ENCODE measurements around the gene BTBD18. TPM values are rescaled to one million over a fixed set of nuclear protein-coding genes. Genes with fewer than 3 reads are reported as not detected.

BTBD18 gene
- total RNA-seq, 1 experiment from 2014 or later: 0.09 TPM

DNA sequence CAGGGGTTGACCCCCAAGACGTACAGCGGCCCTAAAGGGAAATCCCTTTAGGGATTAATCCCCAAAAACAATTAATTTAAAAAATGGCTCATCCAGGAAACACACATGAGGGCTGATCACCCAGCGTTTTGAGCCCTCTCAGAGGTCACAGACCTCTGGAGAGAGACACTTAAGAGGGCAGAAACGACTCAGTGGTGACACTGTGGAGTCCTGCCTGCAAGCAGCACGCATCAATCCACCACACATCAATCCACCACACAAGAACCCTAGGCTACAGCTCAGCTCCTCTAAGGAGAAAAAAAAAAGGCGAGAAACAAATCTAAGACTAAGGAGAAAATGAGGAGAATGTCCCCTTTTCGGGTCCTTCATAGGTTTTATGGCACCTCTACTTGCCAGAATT lies 22.8 kb downstream of the BTBD18 start (continued):
- TF ChIP-seq ZNF512 (CRISPR knock-in tag; IDR thresholded peaks at IDR 0.05; ENCODE audit: borderline replicate concordance): no peak
- TF ChIP-seq NFATC4 (CRISPR knock-in tag; IDR thresholded peaks at IDR 0.05): no peak
- TF ChIP-seq FOXJ3 (CRISPR knock-in tag; IDR thresholded peaks at IDR 0.05; ENCODE audit: borderline replicate concordance): no peak
- TF ChIP-seq, protein P1, sequence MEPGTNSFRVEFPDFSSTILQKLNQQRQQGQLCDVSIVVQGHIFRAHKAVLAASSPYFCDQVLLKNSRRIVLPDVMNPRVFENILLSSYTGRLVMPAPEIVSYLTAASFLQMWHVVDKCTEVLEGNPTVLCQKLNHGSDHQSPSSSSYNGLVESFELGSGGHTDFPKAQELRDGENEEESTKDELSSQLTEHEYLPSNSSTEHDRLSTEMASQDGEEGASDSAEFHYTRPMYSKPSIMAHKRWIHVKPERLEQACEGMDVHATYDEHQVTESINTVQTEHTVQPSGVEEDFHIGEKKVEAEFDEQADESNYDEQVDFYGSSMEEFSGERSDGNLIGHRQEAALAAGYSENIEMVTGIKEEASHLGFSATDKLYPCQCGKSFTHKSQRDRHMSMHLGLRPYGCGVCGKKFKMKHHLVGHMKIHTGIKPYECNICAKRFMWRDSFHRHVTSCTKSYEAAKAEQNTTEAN (CRISPR knock-in tag; IDR thresholded peaks at IDR 0.05): no peak
- no peak for TF ChIP-seq TP53 (CRISPR knock-in tag; IDR thresholded peaks at IDR 0.05)
- no peak for TF ChIP-seq TEAD1 (CRISPR knock-in tag; IDR thresholded peaks at IDR 0.05)
- no peak for TF ChIP-seq TCF7 (CRISPR knock-in tag; IDR thresholded peaks at IDR 0.05; ENCODE audit: low read depth)
- no peak for TF ChIP-seq SOX15 (CRISPR knock-in tag; IDR thresholded peaks at IDR 0.05)
- no peak for TF ChIP-seq ZNF219 (CRISPR knock-in tag; IDR thresholded peaks at IDR 0.05; ENCODE audit: borderline replicate concordance)
- no peak for TF ChIP-seq ZNF416 (CRISPR knock-in tag; IDR thresholded peaks at IDR 0.05)
- TF ChIP-seq, protein P2, sequence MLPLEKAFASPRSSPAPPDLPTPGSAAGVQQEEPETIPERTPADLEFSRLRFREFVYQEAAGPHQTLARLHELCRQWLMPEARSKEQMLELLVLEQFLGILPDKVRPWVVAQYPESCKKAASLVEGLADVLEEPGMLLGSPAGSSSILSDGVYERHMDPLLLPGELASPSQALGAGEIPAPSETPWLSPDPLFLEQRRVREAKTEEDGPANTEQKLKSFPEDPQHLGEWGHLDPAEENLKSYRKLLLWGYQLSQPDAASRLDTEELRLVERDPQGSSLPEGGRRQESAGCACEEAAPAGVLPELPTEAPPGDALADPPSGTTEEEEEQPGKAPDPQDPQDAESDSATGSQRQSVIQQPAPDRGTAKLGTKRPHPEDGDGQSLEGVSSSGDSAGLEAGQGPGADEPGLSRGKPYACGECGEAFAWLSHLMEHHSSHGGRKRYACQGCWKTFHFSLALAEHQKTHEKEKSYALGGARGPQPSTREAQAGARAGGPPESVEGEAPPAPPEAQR (CRISPR knock-in tag; IDR thresholded peaks at IDR 0.05): no peak

GRCh38 chr11:57727185-57727584 lies 24.4 kb downstream of the BTBD18 start:
- ChIA-PET CTCF (interaction anchor here (0.9 to 2.9 kb wide), 2 partner anchors 64 to 73 kb away, joined by 3 to 15 read pairs; no protein-coding TSS in a partner anchor), POLR2A (no interaction called here)
- no peaks in the 10 kb centered on the region for H3K9me3 Mint-ChIP-seq
- H3K4me1 Mint-ChIP-seq: peaks cover 34% of the 10 kb centered on the region
- ATAC-seq (no peak), DNase-seq (ENCODE audit: low spot score) (no peak)
- peak overlapping the region; percentile 95 for H3K27ac Mint-ChIP-seq
- TF ChIP-seq CBFB (CRISPR knock-in tag; IDR thresholded peaks at IDR 0.05; ENCODE audit: low read depth) (no peak), RORB (CRISPR knock-in tag; IDR thresholded peaks at IDR 0.05) (no peak), JUN (CRISPR knock-in tag; IDR thresholded peaks at IDR 0.05) (no peak), ELF4 (CRISPR knock-in tag; IDR thresholded peaks at IDR 0.05; ENCODE audit: low read depth) (no peak), ETV6 (CRISPR knock-in tag; IDR thresholded peaks at IDR 0.05) (no peak), TEAD4 (CRISPR knock-in tag; IDR thresholded peaks at IDR 0.05) (no peak), GRHL2 (CRISPR knock-in tag; IDR thresholded peaks at IDR 0.05; ENCODE audit: insufficient replicate concordance, severe bottlenecking) (no peak), NFE2L1 (CRISPR knock-in tag; IDR thresholded peaks at IDR 0.05) (no peak), EMX1 (CRISPR knock-in tag; IDR thresholded peaks at IDR 0.05) (no peak), ZNF219 (CRISPR knock-in tag; IDR thresholded peaks at IDR 0.05; ENCODE audit: borderline replicate concordance) (no peak), AR (CRISPR knock-in tag; IDR thresholded peaks at IDR 0.05) (no peak)
- TF ChIP-seq, protein P3, sequence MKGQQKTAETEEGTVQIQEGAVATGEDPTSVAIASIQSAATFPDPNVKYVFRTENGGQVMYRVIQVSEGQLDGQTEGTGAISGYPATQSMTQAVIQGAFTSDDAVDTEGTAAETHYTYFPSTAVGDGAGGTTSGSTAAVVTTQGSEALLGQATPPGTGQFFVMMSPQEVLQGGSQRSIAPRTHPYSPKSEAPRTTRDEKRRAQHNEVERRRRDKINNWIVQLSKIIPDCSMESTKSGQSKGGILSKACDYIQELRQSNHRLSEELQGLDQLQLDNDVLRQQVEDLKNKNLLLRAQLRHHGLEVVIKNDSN (CRISPR knock-in tag; IDR thresholded peaks at IDR 0.05): no peak
- TF ChIP-seq, protein P4, sequence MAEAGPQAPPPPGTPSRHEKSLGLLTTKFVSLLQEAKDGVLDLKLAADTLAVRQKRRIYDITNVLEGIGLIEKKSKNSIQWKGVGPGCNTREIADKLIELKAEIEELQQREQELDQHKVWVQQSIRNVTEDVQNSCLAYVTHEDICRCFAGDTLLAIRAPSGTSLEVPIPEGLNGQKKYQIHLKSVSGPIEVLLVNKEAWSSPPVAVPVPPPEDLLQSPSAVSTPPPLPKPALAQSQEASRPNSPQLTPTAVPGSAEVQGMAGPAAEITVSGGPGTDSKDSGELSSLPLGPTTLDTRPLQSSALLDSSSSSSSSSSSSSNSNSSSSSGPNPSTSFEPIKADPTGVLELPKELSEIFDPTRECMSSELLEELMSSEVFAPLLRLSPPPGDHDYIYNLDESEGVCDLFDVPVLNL (CRISPR knock-in tag; IDR thresholded peaks at IDR 0.05; ENCODE audit: borderline replicate concordance, low read depth): no peak
- TF ChIP-seq, protein P5, sequence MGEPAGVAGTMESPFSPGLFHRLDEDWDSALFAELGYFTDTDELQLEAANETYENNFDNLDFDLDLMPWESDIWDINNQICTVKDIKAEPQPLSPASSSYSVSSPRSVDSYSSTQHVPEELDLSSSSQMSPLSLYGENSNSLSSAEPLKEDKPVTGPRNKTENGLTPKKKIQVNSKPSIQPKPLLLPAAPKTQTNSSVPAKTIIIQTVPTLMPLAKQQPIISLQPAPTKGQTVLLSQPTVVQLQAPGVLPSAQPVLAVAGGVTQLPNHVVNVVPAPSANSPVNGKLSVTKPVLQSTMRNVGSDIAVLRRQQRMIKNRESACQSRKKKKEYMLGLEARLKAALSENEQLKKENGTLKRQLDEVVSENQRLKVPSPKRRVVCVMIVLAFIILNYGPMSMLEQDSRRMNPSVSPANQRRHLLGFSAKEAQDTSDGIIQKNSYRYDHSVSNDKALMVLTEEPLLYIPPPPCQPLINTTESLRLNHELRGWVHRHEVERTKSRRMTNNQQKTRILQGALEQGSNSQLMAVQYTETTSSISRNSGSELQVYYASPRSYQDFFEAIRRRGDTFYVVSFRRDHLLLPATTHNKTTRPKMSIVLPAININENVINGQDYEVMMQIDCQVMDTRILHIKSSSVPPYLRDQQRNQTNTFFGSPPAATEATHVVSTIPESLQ (CRISPR knock-in tag; IDR thresholded peaks at IDR 0.05): no peak
- TF ChIP-seq, protein P6, sequence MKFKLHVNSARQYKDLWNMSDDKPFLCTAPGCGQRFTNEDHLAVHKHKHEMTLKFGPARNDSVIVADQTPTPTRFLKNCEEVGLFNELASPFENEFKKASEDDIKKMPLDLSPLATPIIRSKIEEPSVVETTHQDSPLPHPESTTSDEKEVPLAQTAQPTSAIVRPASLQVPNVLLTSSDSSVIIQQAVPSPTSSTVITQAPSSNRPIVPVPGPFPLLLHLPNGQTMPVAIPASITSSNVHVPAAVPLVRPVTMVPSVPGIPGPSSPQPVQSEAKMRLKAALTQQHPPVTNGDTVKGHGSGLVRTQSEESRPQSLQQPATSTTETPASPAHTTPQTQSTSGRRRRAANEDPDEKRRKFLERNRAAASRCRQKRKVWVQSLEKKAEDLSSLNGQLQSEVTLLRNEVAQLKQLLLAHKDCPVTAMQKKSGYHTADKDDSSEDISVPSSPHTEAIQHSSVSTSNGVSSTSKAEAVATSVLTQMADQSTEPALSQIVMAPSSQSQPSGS (CRISPR knock-in tag; IDR thresholded peaks at IDR 0.05; ENCODE audit: borderline replicate concordance, low read depth): no peak
- peaks cover 7% of the 10 kb centered on the region; the same call in 1 of the 2 replicates for H3K36me3 Mint-ChIP-seq
- H3K4me3 Mint-ChIP-seq: no peak overlapping the region
- no peaks in the 10 kb centered on the region for H3K27me3 Mint-ChIP-seq (ENCODE audit: low read depth)
